Naive thymus-derived CD4-positive, alpha-beta T cell (primary cell): ENCODE results near the gene BIN1. TPM values are rescaled to one million over a fixed set of nuclear protein-coding genes. Genes with fewer than 3 reads are reported as not detected.

Source experiments
- ATAC-seq: fragments of 150-1000 bp; cut with Tn5 transposase; 2 replicates; pipeline ENCODE4 v1.10.0; 2021; ENCODE audit warnings: mild to moderate bottlenecking, moderate library complexity
- CTCF ChIA-PET: fragments of 350-600 bp; sonication (Branson Sonifier 250); formaldehyde crosslinking; loops from one replicate; lab custom pipeline; 2021; ENCODE audit warnings: antibody characterized with exemption; lab: Charles Lee
- POLR2A ChIA-PET: fragments of 350-600 bp; sonication (Branson Sonifier 250); formaldehyde crosslinking; loops from one replicate; lab custom pipeline; 2021; ENCODE audit warnings: antibody characterized with exemption, inconsistent platforms; lab: Charles Lee
- DNase-seq, 9 donors: peaks; one replicate each; pipeline versions ENCODE4 v3.0.0 to v3.0.0-alpha.2; 2020 to 2022; ENCODE audit warnings: mixed read lengths in 1 of 9
- H3K27ac ChIP-seq: one replicate; pipeline ENCODE4 v1.7.0; 2013; ENCODE audit warnings: mild to moderate bottlenecking, low read depth, low read length, moderate library complexity
- H3K27me3 ChIP-seq, 2 donors: one replicate each; pipeline ENCODE4 v1.7.0; 2013; ENCODE audit warnings: low read length in 2 of 2, mild to moderate bottlenecking in 2 of 2, moderate library complexity in 2 of 2; ENCODE audit not compliant: control insufficient read depth in 2 of 2, insufficient read depth in 2 of 2
- H3K36me3 ChIP-seq, 3 experiments: 1 replicate in 2 of 3; 2 replicates in 1 of 3; pipeline ENCODE4 v1.7.0; 2013; ENCODE audit warnings: low read length in 3 of 3, mild to moderate bottlenecking in 3 of 3, moderate library complexity in 1 of 3; ENCODE audit not compliant: insufficient read depth in 3 of 3, control insufficient read depth in 2 of 3
- H3K4me1 ChIP-seq, 2 donors: one replicate each; pipeline ENCODE4 v1.7.0; 2013; ENCODE audit warnings: low read length in 2 of 2, mild to moderate bottlenecking in 2 of 2, moderate library complexity in 1 of 2; ENCODE audit not compliant: control insufficient read depth in 2 of 2, insufficient read depth in 2 of 2
- H3K4me3 ChIP-seq: 2 replicates; pipeline ENCODE4 v1.7.0; 2013; ENCODE audit warnings: mild to moderate bottlenecking, low read length
- H3K9me3 ChIP-seq, 3 experiments: 1 replicate in 2 of 3; 2 replicates in 1 of 3; pipeline ENCODE4 v1.7.0; 2013; ENCODE audit warnings: low read length in 3 of 3; ENCODE audit not compliant: control insufficient read depth in 2 of 3
- H3K27ac Mint-ChIP-seq, 9 donors: one replicate each; pipeline ENCODE4 v1.8.0; 2020 to 2022; ENCODE audit warnings: mixed read lengths in 9 of 9, mild to moderate bottlenecking in 8 of 9, moderate library complexity in 5 of 9, inconsistent platforms in 2 of 9
- H3K27me3 Mint-ChIP-seq, 5 donors: one replicate each; pipeline ENCODE4 v1.8.0; 2021 to 2022; ENCODE audit warnings: mixed read lengths in 5 of 5, mild to moderate bottlenecking in 1 of 5
- H3K36me3 Mint-ChIP-seq, 5 donors: one replicate each; pipeline ENCODE4 v1.8.0; 2020 to 2022; ENCODE audit warnings: mixed read lengths in 5 of 5, mild to moderate bottlenecking in 3 of 5, inconsistent platforms in 1 of 5
- H3K4me1 Mint-ChIP-seq, 7 donors: one replicate each; pipeline ENCODE4 v1.8.0; 2020 to 2022; ENCODE audit warnings: mixed read lengths in 7 of 7, mild to moderate bottlenecking in 3 of 7, inconsistent platforms in 1 of 7
- H3K4me3 Mint-ChIP-seq, 10 donors: one replicate each; pipeline ENCODE4 v1.8.0; 2020 to 2022; ENCODE audit warnings: mild to moderate bottlenecking in 10 of 10, mixed read lengths in 10 of 10, moderate library complexity in 6 of 10, inconsistent platforms in 2 of 10
- H3K9me3 Mint-ChIP-seq, 11 donors: one replicate each; pipeline ENCODE4 v1.8.0; 2020 to 2022; ENCODE audit warnings: mixed read lengths in 11 of 11, mild to moderate bottlenecking in 4 of 11, inconsistent platforms in 1 of 11, moderate library complexity in 1 of 11
- intact Hi-C, 2 donors: fragments of 100-400 bp; cut with micrococcal nuclease; formaldehyde crosslinking; loops; one replicate each; pipeline ENCODE4 v1.15.1; 2023
- polyA plus RNA-seq, 2 donors: library from polyadenylated mRNA; unstranded; fragments of 300-500 nt; fragmentation: Illumina TruSeq; gene quantifications; one replicate each; pipeline ENCODE4 v1.2.3, GENCODE V29; 2021
- total RNA-seq, 6 experiments: library from RNA in 5 of 6; stranded (reverse) in 5 of 6; gene quantifications; 1 replicate in 5 of 6; 2 replicates in 1 of 6; pipeline ENCODE4 v1.2.3 and lab custom pipeline; 2021 to 2026

The BIN1 gene
- total and polyA plus RNA-seq, 7 experiments from 2014 or later = 103 to 161 (median 117) TPM

- no peak overlapping the region for H3K4me3 ChIP-seq
- Mint-ChIP-seq H3K4me1 (peaks cover 0 to 4% (median 0%) of the 10 kb centered on the region in 7 donors), H3K27me3 (no peaks in the 10 kb centered on the region), H3K27ac (no peak overlapping the region), H3K9me3 (peaks cover 0 to 2% (median 0%) of the 10 kb centered on the region in 11 donors), H3K36me3 (peaks cover 0 to 10% (median 4%) of the 10 kb centered on the region in 5 donors), H3K4me3 (no peak overlapping the region)
- H3K9me3 ChIP-seq = no peaks in the 10 kb centered on the region
- intact Hi-C loops = loop anchor here in 1 of 2 donors (1.0 kb wide), 2 partner anchors 25 to 78 kb away; no protein-coding TSS in a partner anchor
- no peak for DNase-seq
- ChIA-PET POLR2A (no interaction called here), CTCF (interaction anchor here (0.8 kb wide), 1 partner anchor 29 kb away, joined by 3 read pairs; no protein-coding TSS in a partner anchor)
- no peak for ATAC-seq
- no peaks in the 10 kb centered on the region for H3K27me3 ChIP-seq
- no peaks in the 10 kb centered on the region for H3K4me1 ChIP-seq
- H3K27ac ChIP-seq = no peak overlapping the region
- peaks cover 0 to 75% (median 5%) of the 10 kb centered on the region in 3 experiments for H3K36me3 ChIP-seq
These were observed 56.2 kb downstream of the BIN1 start for GRCh38 chr2:127050803-127051115.

GRCh38 chr2:127049927-127050802, 56.8 kb downstream of the BIN1 start:
- DNase-seq (peak in 8 of 9 donors; percentile 22 to 73 (median 59)), ATAC-seq (peak; percentile 73)
- H3K9me3 ChIP-seq = no peaks in the 10 kb centered on the region
- Mint-ChIP-seq H3K9me3 (peaks cover 0 to 2% (median 0%) of the 10 kb centered on the region in 11 donors), H3K27me3 (no peaks in the 10 kb centered on the region), H3K27ac (peak overlapping the region in 1 of 9 donors; percentile 38), H3K36me3 (peaks cover 0 to 10% (median 4%) of the 10 kb centered on the region in 5 donors), H3K4me3 (no peak overlapping the region), H3K4me1 (peaks cover 0 to 4% (median 0%) of the 10 kb centered on the region in 7 donors)
- H3K27me3 ChIP-seq = no peaks in the 10 kb centered on the region
- ChIA-PET CTCF (interaction anchor here (0.8 kb wide), 1 partner anchor 30 kb away, joined by 3 read pairs; no protein-coding TSS in a partner anchor), POLR2A (no interaction called here)
- H3K27ac ChIP-seq = peak overlapping the region; percentile 5
- H3K4me1 ChIP-seq = no peaks in the 10 kb centered on the region
- intact Hi-C loops = loop anchor here in 1 of 2 donors (1.0 kb wide), 2 partner anchors 25 to 78 kb away; no protein-coding TSS in a partner anchor
- H3K36me3 ChIP-seq = peaks cover 0 to 69% (median 5%) of the 10 kb centered on the region in 3 experiments
- no peak overlapping the region for H3K4me3 ChIP-seq

GRCh38 chr2:127048969-127049897, 57.7 kb downstream of the BIN1 start:
- no peaks in the 10 kb centered on the region for H3K27me3 ChIP-seq
- POLR2A ChIA-PET = no interaction called here
- H3K27ac ChIP-seq = no peak overlapping the region
- CTCF ChIA-PET = no interaction called here
- peaks cover 0 to 61% (median 5%) of the 10 kb centered on the region in 3 experiments for H3K36me3 ChIP-seq
- Mint-ChIP-seq H3K27ac (no peak overlapping the region), H3K36me3 (peaks cover 0 to 10% (median 4%) of the 10 kb centered on the region in 5 donors), H3K27me3 (no peaks in the 10 kb centered on the region), H3K4me3 (no peak overlapping the region), H3K4me1 (peaks cover 0 to 4% (median 0%) of the 10 kb centered on the region in 7 donors), H3K9me3 (peaks cover 0 to 1% (median 0%) of the 10 kb centered on the region in 11 donors)
- H3K4me3 ChIP-seq = no peak overlapping the region
- intact Hi-C loops = no loop called here
- H3K9me3 ChIP-seq = no peaks in the 10 kb centered on the region
- H3K4me1 ChIP-seq = no peaks in the 10 kb centered on the region
- ATAC-seq (no peak), DNase-seq (no peak)

- H3K4me1 Mint-ChIP-seq = peaks cover 0 to 4% (median 0%) of the 10 kb centered on the region in 7 donors
- peaks cover 0 to 10% (median 4%) of the 10 kb centered on the region in 5 donors for H3K36me3 Mint-ChIP-seq
- intact Hi-C loops = no loop called here
- ChIA-PET CTCF (no interaction called here), POLR2A (no interaction called here)
- no peaks in the 10 kb centered on the region for H3K9me3 ChIP-seq
- H3K4me3 ChIP-seq = no peak overlapping the region
- peaks cover 0 to 56% (median 5%) of the 10 kb centered on the region in 3 experiments for H3K36me3 ChIP-seq
- H3K27ac ChIP-seq = no peak overlapping the region
- H3K27me3 Mint-ChIP-seq = no peaks in the 10 kb centered on the region
- DNase-seq (no peak), ATAC-seq (no peak)
- no peak overlapping the region for H3K27ac Mint-ChIP-seq
- H3K9me3 Mint-ChIP-seq = no peaks in the 10 kb centered on the region
- H3K4me1 ChIP-seq = no peaks in the 10 kb centered on the region
- H3K4me3 Mint-ChIP-seq = no peak overlapping the region
- no peaks in the 10 kb centered on the region for H3K27me3 ChIP-seq
These were observed 58.4 kb downstream of the BIN1 start for GRCh38 chr2:127048618-127048935.

- Histone ChIP-seq H3K27ac (no peak overlapping the region), H3K9me3 (no peaks in the 10 kb centered on the region), H3K4me1 (no peaks in the 10 kb centered on the region), H3K4me3 (no peak overlapping the region), H3K27me3 (no peaks in the 10 kb centered on the region), H3K36me3 (peaks cover 0 to 50% (median 5%) of the 10 kb centered on the region in 3 experiments)
- CTCF ChIA-PET = no interaction called here
- Mint-ChIP-seq H3K27ac (peak overlapping the region in 1 of 9 donors; percentile 39), H3K4me3 (no peak overlapping the region), H3K36me3 (peaks cover 0 to 10% (median 4%) of the 10 kb centered on the region in 5 donors), H3K4me1 (peaks cover 0 to 4% (median 0%) of the 10 kb centered on the region in 7 donors), H3K9me3 (no peaks in the 10 kb centered on the region), H3K27me3 (no peaks in the 10 kb centered on the region)
- POLR2A ChIA-PET = no interaction called here
- DNase-seq (peak in 1 of 9 donors; percentile 17), ATAC-seq (no peak)
- intact Hi-C loops = no loop called here
These were observed 59.0 kb downstream of the BIN1 start for GRCh38 chr2:127047716-127048617.

GRCh38 chr2:127047054-127047453, 59.9 kb downstream of the BIN1 start:
- H3K36me3 Mint-ChIP-seq = peaks cover 0 to 10% (median 4%) of the 10 kb centered on the region in 5 donors
- CTCF ChIA-PET = no interaction called here
- no peak for ATAC-seq
- no peak overlapping the region for H3K4me3 Mint-ChIP-seq
- H3K9me3 Mint-ChIP-seq = no peaks in the 10 kb centered on the region
- Histone ChIP-seq H3K4me1 (no peaks in the 10 kb centered on the region), H3K27me3 (no peaks in the 10 kb centered on the region), H3K9me3 (no peaks in the 10 kb centered on the region), H3K27ac (no peak overlapping the region), H3K4me3 (no peak overlapping the region), H3K36me3 (peaks cover 0 to 45% (median 5%) of the 10 kb centered on the region in 3 experiments)
- intact Hi-C loops = no loop called here
- POLR2A ChIA-PET = no interaction called here
- DNase-seq = no peak
- H3K4me1 Mint-ChIP-seq = peaks cover 0 to 4% (median 0%) of the 10 kb centered on the region in 7 donors
- no peaks in the 10 kb centered on the region for H3K27me3 Mint-ChIP-seq
- peak overlapping the region in 1 of 9 donors; percentile 41 for H3K27ac Mint-ChIP-seq
